Tibial nerve (tissue), 3 donors: ENCODE results near the gene ZBTB7C.

ENCODE experiments used
- CTCF ChIP-seq, 5 experiments: fragments of 200-600 bp in 3 of 5; fragments of 450-650 bp in 2 of 5; sonication (generic) in 3 of 5; IDR thresholded peaks; one replicate each; pipeline ENCODE4 v1.5.1; 2016 to 2019; ENCODE audit warnings: antibody characterized with exemption in 5 of 5, mild to moderate bottlenecking in 3 of 5, moderate library complexity in 2 of 5
- POLR2A ChIP-seq, 2 donors: fragments of 450-650 bp; IDR thresholded peaks; one replicate each; pipeline ENCODE4 v1.6.1; 2017; ENCODE audit warnings: antibody characterized with exemption in 2 of 2, mild to moderate bottlenecking in 2 of 2, moderate library complexity in 2 of 2

GRCh38 chr18:48365965-48366364 is 43.2 kb downstream of the ZBTB7C start:
- no peak for TF ChIP-seq CTCF (IDR thresholded peaks at IDR 0.05)
- TF ChIP-seq POLR2A (IDR thresholded peaks at IDR 0.05), result no peak
